Activated T-cell treated with anti-CD3 and anti-CD28 coated beads, Interleukin-2, amount 50 U/mL, for 24 hours (primary cell): ENCODE measurements around the gene TMEM170B.

ENCODE experiments used
- DNase-seq: peaks from one replicate; pipeline ENCODE4 v3.0.0-alpha.2; 2020
- H3K27ac Mint-ChIP-seq: 2 replicates; pipeline ENCODE4 v1.8.0; 2020; ENCODE audit warnings: mild to moderate bottlenecking, mixed read lengths
- H3K27me3 Mint-ChIP-seq: 2 replicates; pipeline ENCODE4 v1.8.0; 2020; ENCODE audit warnings: mixed read lengths
- H3K36me3 Mint-ChIP-seq: 2 replicates; pipeline ENCODE4 v1.8.0; 2020; ENCODE audit warnings: low read depth, mixed read lengths
- H3K4me1 Mint-ChIP-seq: 2 replicates; pipeline ENCODE4 v1.8.0; 2020; ENCODE audit warnings: low read depth, mixed read lengths
- H3K4me3 Mint-ChIP-seq: 2 replicates; pipeline ENCODE4 v1.8.0; 2020; ENCODE audit warnings: mild to moderate bottlenecking, moderate library complexity, mixed read lengths
- H3K9me3 Mint-ChIP-seq: 2 replicates; pipeline ENCODE4 v1.8.0; 2020; ENCODE audit warnings: mixed read lengths

The TMEM170B gene

GRCh38 chr6:11586536-11586935, 49.0 kb downstream of the TMEM170B start:
- H3K4me1 Mint-ChIP-seq = no peaks in the 10 kb centered on the region
- H3K36me3 Mint-ChIP-seq = no peaks in the 10 kb centered on the region
- H3K4me3 Mint-ChIP-seq = no peak overlapping the region
- no peak for DNase-seq
- no peaks in the 10 kb centered on the region for H3K9me3 Mint-ChIP-seq
- no peak overlapping the region for H3K27ac Mint-ChIP-seq
- peaks cover 9% of the 10 kb centered on the region for H3K27me3 Mint-ChIP-seq

GRCh38 chr6:11589261-11589660, 51.7 kb downstream of the TMEM170B start:
- Mint-ChIP-seq H3K27me3 (peaks cover 15% of the 10 kb centered on the region), H3K27ac (no peak overlapping the region), H3K4me3 (no peak overlapping the region), H3K36me3 (no peaks in the 10 kb centered on the region), H3K4me1 (no peaks in the 10 kb centered on the region), H3K9me3 (no peaks in the 10 kb centered on the region)
- DNase-seq = no peak

- H3K36me3 Mint-ChIP-seq = no peaks in the 10 kb centered on the region
- peaks cover 10% of the 10 kb centered on the region for H3K27me3 Mint-ChIP-seq
- H3K9me3 Mint-ChIP-seq = no peaks in the 10 kb centered on the region
- no peak for DNase-seq
- H3K4me3 Mint-ChIP-seq = no peak overlapping the region
- H3K4me1 Mint-ChIP-seq = no peaks in the 10 kb centered on the region
- no peak overlapping the region for H3K27ac Mint-ChIP-seq
These were observed 54.9 kb downstream of the TMEM170B start for GRCh38 chr6:11592294-11592906.

- no peak overlapping the region for H3K4me3 Mint-ChIP-seq
- peaks cover 9% of the 10 kb centered on the region for H3K27me3 Mint-ChIP-seq
- no peaks in the 10 kb centered on the region for H3K9me3 Mint-ChIP-seq
- no peak for DNase-seq
- H3K4me1 Mint-ChIP-seq = no peaks in the 10 kb centered on the region
- H3K27ac Mint-ChIP-seq = no peak overlapping the region
- no peaks in the 10 kb centered on the region for H3K36me3 Mint-ChIP-seq
These were observed 55.5 kb downstream of the TMEM170B start for GRCh38 chr6:11593096-11593495.

GRCh38 chr6:11595903-11596302, 58.4 kb downstream of the TMEM170B start:
- no peak for DNase-seq
- H3K36me3 Mint-ChIP-seq = no peaks in the 10 kb centered on the region
- no peaks in the 10 kb centered on the region for H3K9me3 Mint-ChIP-seq
- no peaks in the 10 kb centered on the region for H3K4me1 Mint-ChIP-seq
- no peak overlapping the region for H3K4me3 Mint-ChIP-seq
- no peak overlapping the region for H3K27ac Mint-ChIP-seq
- peaks cover 6% of the 10 kb centered on the region for H3K27me3 Mint-ChIP-seq

GRCh38 chr6:11596640-11597237, 59.2 kb downstream of the TMEM170B start:
- no peaks in the 10 kb centered on the region for H3K9me3 Mint-ChIP-seq
- no peaks in the 10 kb centered on the region for H3K36me3 Mint-ChIP-seq
- H3K27me3 Mint-ChIP-seq = peaks cover 6% of the 10 kb centered on the region
- H3K4me1 Mint-ChIP-seq = no peaks in the 10 kb centered on the region
- no peak overlapping the region for H3K27ac Mint-ChIP-seq
- DNase-seq = no peak
- H3K4me3 Mint-ChIP-seq = no peak overlapping the region

- no peak overlapping the region for H3K4me3 Mint-ChIP-seq
- no peaks in the 10 kb centered on the region for H3K36me3 Mint-ChIP-seq
- H3K27me3 Mint-ChIP-seq = peaks cover 10% of the 10 kb centered on the region
- H3K9me3 Mint-ChIP-seq = no peaks in the 10 kb centered on the region
- DNase-seq = no peak
- no peak overlapping the region for H3K27ac Mint-ChIP-seq
- H3K4me1 Mint-ChIP-seq = no peaks in the 10 kb centered on the region
These were observed 61.1 kb downstream of the TMEM170B start for GRCh38 chr6:11598687-11599086.

GRCh38 chr6:11600251-11600650, 62.7 kb downstream of the TMEM170B start:
- Mint-ChIP-seq H3K4me1 (no peaks in the 10 kb centered on the region), H3K27ac (no peak overlapping the region), H3K9me3 (no peaks in the 10 kb centered on the region), H3K36me3 (no peaks in the 10 kb centered on the region), H3K4me3 (no peak overlapping the region), H3K27me3 (peaks cover 10% of the 10 kb centered on the region)
- no peak for DNase-seq

- DNase-seq = no peak
- no peak overlapping the region for H3K4me3 Mint-ChIP-seq
- H3K36me3 Mint-ChIP-seq = no peaks in the 10 kb centered on the region
- H3K4me1 Mint-ChIP-seq = no peaks in the 10 kb centered on the region
- H3K27me3 Mint-ChIP-seq = peaks cover 19% of the 10 kb centered on the region
- H3K9me3 Mint-ChIP-seq = no peaks in the 10 kb centered on the region
- no peak overlapping the region for H3K27ac Mint-ChIP-seq
These were observed 64.4 kb downstream of the TMEM170B start for GRCh38 chr6:11601776-11602605.

- H3K27ac Mint-ChIP-seq = no peak overlapping the region
- DNase-seq = no peak
- peaks cover 30% of the 10 kb centered on the region for H3K27me3 Mint-ChIP-seq
- H3K9me3 Mint-ChIP-seq = no peaks in the 10 kb centered on the region
- H3K4me1 Mint-ChIP-seq = no peaks in the 10 kb centered on the region
- H3K4me3 Mint-ChIP-seq = no peak overlapping the region
- no peaks in the 10 kb centered on the region for H3K36me3 Mint-ChIP-seq
These were observed 66.7 kb downstream of the TMEM170B start for GRCh38 chr6:11604215-11604614.

- Mint-ChIP-seq H3K27ac (no peak overlapping the region), H3K27me3 (peaks cover 33% of the 10 kb centered on the region), H3K4me3 (no peak overlapping the region), H3K36me3 (no peaks in the 10 kb centered on the region), H3K4me1 (no peaks in the 10 kb centered on the region), H3K9me3 (no peaks in the 10 kb centered on the region)
- DNase-seq = no peak
These were observed 67.4 kb downstream of the TMEM170B start for GRCh38 chr6:11604836-11605506.

- Mint-ChIP-seq H3K9me3 (no peaks in the 10 kb centered on the region), H3K4me1 (no peaks in the 10 kb centered on the region), H3K27me3 (peaks cover 33% of the 10 kb centered on the region), H3K36me3 (no peaks in the 10 kb centered on the region), H3K27ac (no peak overlapping the region), H3K4me3 (no peak overlapping the region)
- DNase-seq = no peak
These were observed 68.0 kb downstream of the TMEM170B start for GRCh38 chr6:11605507-11605905.

- no peak overlapping the region for H3K4me3 Mint-ChIP-seq
- H3K27ac Mint-ChIP-seq = no peak overlapping the region
- peaks cover 33% of the 10 kb centered on the region for H3K27me3 Mint-ChIP-seq
- H3K36me3 Mint-ChIP-seq = no peaks in the 10 kb centered on the region
- H3K4me1 Mint-ChIP-seq = no peaks in the 10 kb centered on the region
- no peaks in the 10 kb centered on the region for H3K9me3 Mint-ChIP-seq
- no peak for DNase-seq
These were observed 68.8 kb downstream of the TMEM170B start for GRCh38 chr6:11606332-11606731.

GRCh38 chr6:11607383-11607782, 69.8 kb downstream of the TMEM170B start:
- Mint-ChIP-seq H3K4me1 (no peaks in the 10 kb centered on the region), H3K4me3 (no peak overlapping the region), H3K27me3 (peaks cover 29% of the 10 kb centered on the region), H3K27ac (no peak overlapping the region), H3K9me3 (no peaks in the 10 kb centered on the region), H3K36me3 (no peaks in the 10 kb centered on the region)
- DNase-seq = no peak
